Progenitor cell of endocrine pancreas (in vitro differentiated cells): ENCODE results near the gene MAP1LC3A. TPM values are rescaled to one million over a fixed set of nuclear protein-coding genes. Genes with fewer than 3 reads are reported as not detected.
A peak's percentile ranks its signal among the peaks of the same experiment; 100 is the strongest.
"Not testable (repeated sequence)": the region's sequence is repeated elsewhere in the genome, so short reads cannot be mapped to it uniquely, and the experiment has no call there.

Source experiments
- DNase-seq: peaks from one replicate; pipeline ENCODE4 v3.0.0; 2021; ENCODE audit warnings: low spot score; ENCODE audit not compliant: unreplicated experiment
- H3K27ac Mint-ChIP-seq: 2 replicates; pipeline ENCODE4 v1.8.0; 2021; ENCODE audit warnings: mild to moderate bottlenecking, moderate library complexity, mixed read lengths
- H3K27me3 Mint-ChIP-seq: 2 replicates; pipeline ENCODE4 v1.8.0; 2021; ENCODE audit warnings: mixed read lengths
- H3K36me3 Mint-ChIP-seq: 2 replicates; pipeline ENCODE4 v1.8.0; 2022; ENCODE audit warnings: mixed read lengths; ENCODE audit not compliant: insufficient read depth
- H3K4me1 Mint-ChIP-seq: 2 replicates; pipeline ENCODE4 v1.8.0; 2021; ENCODE audit warnings: low read depth, mixed read lengths
- H3K4me3 Mint-ChIP-seq: 2 replicates; pipeline ENCODE4 v1.8.0; 2021; ENCODE audit warnings: low read depth, mild to moderate bottlenecking, moderate library complexity, mixed read lengths
- H3K9me3 Mint-ChIP-seq: 2 replicates; pipeline ENCODE4 v1.8.0; 2021; ENCODE audit warnings: low read depth, mixed read lengths
- long read RNA-seq: library from polyadenylated mRNA; unstranded; transcript quantifications from one replicate; pipeline ENCODE4 v2.0.0, GENCODE V29; 2020
- total RNA-seq: library from RNA; stranded (reverse); gene quantifications from 2 replicates; pipeline ENCODE4 v1.2.1, GENCODE V29; 2021
- TF ChIP-seq, protein P1 (sequence below): fragments of 200-600 bp; sonication (generic); IDR thresholded peaks from one replicate; pipeline ENCODE4 v1.5.0; 2021; ENCODE audit warnings: antibody characterized with exemption, mild to moderate bottlenecking; ENCODE audit not compliant: unreplicated experiment

MAP1LC3A gene
- 43.8 and 52.8 TPM in 2 replicates for total RNA-seq
- long read RNA-seq, partial matches to known transcripts = 1 of 1 reads
- long read RNA-seq, other reads (novel, unspliced or antisense) = 0 of 1 reads

GRCh38 chr20:34558320-34559218 lies at the start of gene MAP1LC3A:
MAP1LC3A (plus strand) TSS chr20:34558718; CDS start chr20:34558869, 151 bp downstream.
- no peaks in the 10 kb centered on the region for H3K9me3 Mint-ChIP-seq
- DNase-seq = peak; percentile 98
- peaks cover 8% of the 10 kb centered on the region for H3K36me3 Mint-ChIP-seq
- H3K27ac Mint-ChIP-seq = peak within 1 kb of the TSS; percentile 96
- H3K4me3 Mint-ChIP-seq = peak within 1 kb of the TSS; percentile 85
- TF ChIP-seq, protein P1, sequence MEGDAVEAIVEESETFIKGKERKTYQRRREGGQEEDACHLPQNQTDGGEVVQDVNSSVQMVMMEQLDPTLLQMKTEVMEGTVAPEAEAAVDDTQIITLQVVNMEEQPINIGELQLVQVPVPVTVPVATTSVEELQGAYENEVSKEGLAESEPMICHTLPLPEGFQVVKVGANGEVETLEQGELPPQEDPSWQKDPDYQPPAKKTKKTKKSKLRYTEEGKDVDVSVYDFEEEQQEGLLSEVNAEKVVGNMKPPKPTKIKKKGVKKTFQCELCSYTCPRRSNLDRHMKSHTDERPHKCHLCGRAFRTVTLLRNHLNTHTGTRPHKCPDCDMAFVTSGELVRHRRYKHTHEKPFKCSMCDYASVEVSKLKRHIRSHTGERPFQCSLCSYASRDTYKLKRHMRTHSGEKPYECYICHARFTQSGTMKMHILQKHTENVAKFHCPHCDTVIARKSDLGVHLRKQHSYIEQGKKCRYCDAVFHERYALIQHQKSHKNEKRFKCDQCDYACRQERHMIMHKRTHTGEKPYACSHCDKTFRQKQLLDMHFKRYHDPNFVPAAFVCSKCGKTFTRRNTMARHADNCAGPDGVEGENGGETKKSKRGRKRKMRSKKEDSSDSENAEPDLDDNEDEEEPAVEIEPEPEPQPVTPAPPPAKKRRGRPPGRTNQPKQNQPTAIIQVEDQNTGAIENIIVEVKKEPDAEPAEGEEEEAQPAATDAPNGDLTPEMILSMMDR = no peak
- H3K27me3 Mint-ChIP-seq = peaks cover 9% of the 10 kb centered on the region
- peaks cover 6% of the 10 kb centered on the region for H3K4me1 Mint-ChIP-seq

DNA sequence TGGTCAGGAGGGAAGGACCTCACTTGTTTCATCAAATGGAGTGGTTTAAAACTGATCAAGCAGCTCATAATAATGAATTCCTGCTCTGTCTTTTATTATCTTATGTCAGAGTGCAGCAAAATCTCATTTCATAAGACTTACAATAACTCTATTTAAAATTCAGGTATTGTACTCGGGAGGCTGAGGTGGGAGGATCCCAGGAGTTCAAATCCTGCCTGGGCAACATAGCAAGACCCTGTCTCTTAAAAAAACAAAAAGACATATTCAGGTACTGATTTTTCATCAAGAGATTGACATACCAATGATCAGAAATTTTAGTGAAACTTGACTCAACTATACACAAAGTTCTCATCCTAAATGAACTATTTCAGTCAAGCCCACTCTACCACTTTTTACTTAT lies 47.9 kb upstream of the MAP1LC3A start:
- Mint-ChIP-seq H3K36me3 (peaks cover 24% of the 10 kb centered on the region), H3K9me3 (no peaks in the 10 kb centered on the region), H3K27ac (peak overlapping the region; percentile 93), H3K27me3 (no peaks in the 10 kb centered on the region), H3K4me1 (peaks cover 33% of the 10 kb centered on the region), H3K4me3 (no peak overlapping the region)
- no peak for DNase-seq
- TF ChIP-seq, protein P1 = no peak

DNA sequence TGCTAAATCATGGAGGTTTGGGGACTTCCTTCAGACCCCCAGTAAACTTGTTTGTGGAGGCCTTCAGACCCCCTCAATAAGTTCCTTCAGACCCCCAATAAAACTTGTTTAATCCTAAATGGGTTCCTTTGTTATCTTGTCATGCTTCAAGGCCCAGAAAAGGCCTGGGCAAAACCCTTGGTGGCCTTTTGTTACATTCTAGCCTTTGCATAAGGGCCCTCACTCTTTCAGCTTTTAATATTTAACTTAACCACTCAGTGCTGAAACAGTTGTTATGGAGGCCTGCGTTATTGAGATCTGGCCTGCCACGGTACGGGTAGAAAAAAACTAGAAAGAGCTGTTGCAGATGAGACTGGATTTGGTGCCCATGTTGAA lies 46.6 kb upstream of the MAP1LC3A start:
- TF ChIP-seq, protein P1 = no peak
- Mint-ChIP-seq H3K27ac (peak overlapping the region; percentile 85), H3K4me1 (peaks cover 37% of the 10 kb centered on the region), H3K36me3 (peaks cover 18% of the 10 kb centered on the region), H3K27me3 (no peaks in the 10 kb centered on the region), H3K9me3 (no peaks in the 10 kb centered on the region), H3K4me3 (no peak overlapping the region)
- DNase-seq = no peak

GRCh38 chr20:34512266-34512954 lies 46.1 kb upstream of the MAP1LC3A start:
- TF ChIP-seq, protein P1 = no peak
- Mint-ChIP-seq H3K36me3 (peaks cover 18% of the 10 kb centered on the region), H3K27me3 (no peaks in the 10 kb centered on the region), H3K4me3 (no peak overlapping the region), H3K27ac (peak overlapping the region; percentile 85), H3K9me3 (no peaks in the 10 kb centered on the region), H3K4me1 (peaks cover 38% of the 10 kb centered on the region)
- DNase-seq = no peak

DNA sequence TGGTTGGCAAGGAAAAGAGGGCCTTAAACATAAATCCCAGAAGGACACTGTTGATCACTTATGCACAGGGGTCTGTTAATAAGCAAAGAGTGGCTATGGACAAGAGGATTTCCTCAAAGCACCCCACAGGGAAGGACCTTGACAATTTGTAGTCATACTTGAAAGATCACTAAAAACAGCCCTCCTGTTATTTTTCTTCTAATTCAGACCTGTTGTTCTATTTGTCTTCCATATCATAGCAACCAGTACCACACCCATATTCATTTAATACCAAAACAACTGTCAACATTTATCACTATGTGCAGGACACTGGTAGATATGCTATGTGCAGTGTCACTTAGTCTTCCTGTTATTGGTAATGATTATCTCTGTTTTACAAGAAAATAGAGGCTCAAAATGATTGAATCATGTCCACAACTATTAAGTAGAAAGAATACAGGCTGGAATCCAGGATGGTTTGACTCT lies 45.5 kb upstream of the MAP1LC3A start:
- H3K27me3 Mint-ChIP-seq = no peaks in the 10 kb centered on the region
- H3K27ac Mint-ChIP-seq = peak overlapping the region; percentile 81
- no peak for DNase-seq
- TF ChIP-seq, protein P1 = no peak
- no peaks in the 10 kb centered on the region for H3K9me3 Mint-ChIP-seq
- H3K4me1 Mint-ChIP-seq = peaks cover 41% of the 10 kb centered on the region
- no peak overlapping the region for H3K4me3 Mint-ChIP-seq
- H3K36me3 Mint-ChIP-seq = peaks cover 15% of the 10 kb centered on the region

GRCh38 chr20:34514034-34514433 lies 44.5 kb upstream of the MAP1LC3A start:
- not testable (repeated sequence) for H3K27me3 Mint-ChIP-seq, H3K9me3 Mint-ChIP-seq, DNase-seq
- peaks cover 45% of the 10 kb centered on the region for H3K4me1 Mint-ChIP-seq
- H3K4me3 Mint-ChIP-seq = peak overlapping the region; percentile 93
- H3K36me3 Mint-ChIP-seq = peaks cover 13% of the 10 kb centered on the region
- peak overlapping the region; percentile 60 for H3K27ac Mint-ChIP-seq
